Upper lobe of left lung (tissue), 4 donors: ENCODE measurements around the gene PTPRM.
A peak's percentile ranks its signal among the peaks of the same experiment; 100 is the strongest.

Experiments used
- CTCF ChIP-seq, 6 experiments: fragments of 450-650 bp in 4 of 6; fragments of 200-600 bp in 2 of 6; sonication (generic) in 2 of 6; IDR thresholded peaks; one replicate each; pipeline ENCODE4 v1.5.1; 2016 to 2019; ENCODE audit warnings: antibody characterized with exemption in 6 of 6
- EP300 ChIP-seq, 4 donors: sonication (generic); formaldehyde crosslinking; IDR thresholded peaks; one replicate each; pipeline ENCODE4 v1.5.1; 2017; ENCODE audit warnings: antibody characterized with exemption in 4 of 4, control low read depth in 2 of 4
- POLR2A ChIP-seq, 4 donors: fragments of 450-650 bp; IDR thresholded peaks; one replicate each; pipeline ENCODE4 v1.5.1; 2016 to 2017; ENCODE audit warnings: antibody characterized with exemption in 4 of 4, mild to moderate bottlenecking in 2 of 4
- POLR2AphosphoS5 ChIP-seq, 2 donors: sonication (generic); formaldehyde crosslinking; IDR thresholded peaks; one replicate each; pipeline ENCODE4 v1.5.1; 2017; ENCODE audit warnings: antibody characterized with exemption in 2 of 2

GRCh38 chr18:7626922-7627440 lies 59.9 kb downstream of the PTPRM start:
- TF ChIP-seq POLR2A (IDR thresholded peaks at IDR 0.05), result no peak
- TF ChIP-seq CTCF (IDR thresholded peaks at IDR 0.05), result no peak
- TF ChIP-seq POLR2AphosphoS5 (IDR thresholded peaks at IDR 0.05), result peak in 1 of 2 donors; percentile 57
- TF ChIP-seq EP300 (IDR thresholded peaks at IDR 0.05), result peak in 1 of 4 donors; percentile 15
